GM03348 (cell line): ENCODE results near the gene CAPRIN1.
"Not testable (repeated sequence)": the region's sequence is repeated elsewhere in the genome, so short reads cannot be mapped to it uniquely, and the experiment has no call there.

Experiments
- DNase-seq: peaks from one replicate; pipeline ENCODE4 v3.0.0; 2012; ENCODE audit warnings: low spot score

CAPRIN1 gene

DNA sequence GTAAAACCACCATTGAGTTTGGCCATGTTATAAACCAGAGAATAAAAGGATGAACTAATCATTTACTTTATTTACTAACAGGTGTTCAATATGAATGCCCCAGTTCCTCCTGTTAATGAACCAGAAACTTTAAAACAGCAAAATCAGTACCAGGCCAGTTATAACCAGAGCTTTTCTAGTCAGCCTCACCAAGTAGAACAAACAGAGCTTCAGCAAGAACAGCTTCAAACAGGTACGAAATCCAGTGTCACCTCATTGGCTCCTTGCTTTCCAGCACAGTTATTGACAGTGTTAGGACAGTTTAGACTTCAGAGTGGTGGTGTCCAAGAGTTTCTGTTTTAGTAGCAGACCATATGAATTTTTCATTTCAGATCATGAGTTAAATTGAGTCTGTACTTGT is 40.3 kb downstream of the CAPRIN1 start:
- DNase-seq: no peak

GRCh38 chr11:34094900-34095299 is 43.4 kb downstream of the CAPRIN1 start:
- not testable (repeated sequence) for DNase-seq

DNA sequence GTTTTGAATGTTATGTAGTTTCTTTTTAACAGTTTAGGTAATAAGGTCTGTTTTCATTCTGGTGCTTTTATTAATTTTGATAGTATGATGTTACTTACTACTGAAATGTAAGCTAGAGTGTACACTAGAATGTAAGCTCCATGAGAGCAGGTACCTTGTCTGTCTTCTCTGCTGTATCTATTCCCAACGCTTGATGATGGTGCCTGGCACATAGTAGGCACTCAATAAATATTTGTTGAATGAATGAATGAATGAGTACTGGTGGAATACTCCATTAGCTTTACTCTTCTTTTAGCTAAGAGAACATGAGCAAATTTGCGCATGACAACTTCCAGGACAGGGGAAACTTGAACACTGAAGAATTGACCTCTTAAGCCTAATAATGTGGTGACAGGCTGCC is 47.3 kb downstream of the CAPRIN1 start:
- no peak for DNase-seq

DNA sequence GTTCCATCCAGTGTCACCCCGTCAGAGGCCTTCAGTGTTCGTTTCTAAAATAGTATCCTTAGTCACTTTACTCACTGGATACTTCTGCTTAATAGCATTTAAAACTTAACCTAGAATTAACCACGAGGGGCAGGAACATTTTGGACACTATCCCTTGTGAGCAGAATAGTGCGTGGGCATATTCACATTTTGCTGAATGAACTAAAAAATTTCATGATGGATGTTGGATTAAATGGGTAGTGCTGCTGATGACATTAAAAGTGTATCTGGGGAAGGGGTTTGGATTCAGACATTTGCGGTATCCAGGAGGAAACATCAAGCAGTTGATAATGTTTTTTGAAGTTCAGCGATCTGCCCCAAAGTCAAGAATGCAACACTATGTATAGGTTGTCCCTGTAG is 53.1 kb downstream of the CAPRIN1 start:
- no peak for DNase-seq

DNA sequence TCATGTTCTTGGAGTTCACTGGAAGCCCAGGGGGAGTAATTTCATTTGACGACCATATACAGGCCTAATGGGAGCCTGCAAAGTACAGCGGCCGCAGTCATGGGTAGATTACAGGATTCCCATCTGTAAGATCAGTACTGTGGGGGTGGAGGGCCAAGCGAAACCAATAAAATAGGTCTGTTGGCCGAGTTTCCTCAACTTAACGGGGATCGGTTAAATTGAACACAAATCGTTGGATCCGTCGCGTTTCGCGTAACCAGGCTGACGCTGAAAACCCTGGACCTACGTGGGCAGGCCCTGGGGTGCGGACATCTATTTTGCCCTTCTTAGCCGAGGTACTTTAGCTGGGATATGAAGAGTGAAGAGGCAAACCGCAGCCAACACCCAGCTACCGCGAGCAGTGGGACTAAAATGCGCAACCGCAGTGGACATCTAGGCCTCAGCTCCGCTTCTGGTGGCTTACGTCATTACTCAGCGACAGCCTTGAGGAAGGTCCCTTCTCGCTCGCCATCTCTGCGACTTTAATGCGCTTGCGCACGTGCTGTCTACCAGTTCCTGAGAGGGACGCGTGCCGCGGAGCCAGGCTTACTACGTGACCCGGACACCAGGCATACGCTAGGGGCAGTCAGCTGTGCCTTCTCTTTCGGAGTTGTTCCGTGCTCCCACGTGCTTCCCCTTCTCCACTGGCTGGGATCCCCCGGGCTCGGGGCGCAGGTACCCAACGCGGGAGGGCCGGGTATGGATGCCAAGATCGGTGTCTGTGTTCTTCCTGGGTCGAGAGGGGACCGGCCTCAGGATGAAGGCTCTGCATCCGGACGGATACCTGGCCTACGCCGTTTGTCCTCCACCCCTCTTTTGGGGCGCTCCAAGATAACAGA is 53.8 kb downstream of the CAPRIN1 start, which contains the start of gene NAT10:
NAT10 (plus strand) TSS at position 551 of the 878 bp plus-strand sequence. CDS start 2,597 bp downstream, outside the sequence.
- peak; percentile 97 for DNase-seq

DNA sequence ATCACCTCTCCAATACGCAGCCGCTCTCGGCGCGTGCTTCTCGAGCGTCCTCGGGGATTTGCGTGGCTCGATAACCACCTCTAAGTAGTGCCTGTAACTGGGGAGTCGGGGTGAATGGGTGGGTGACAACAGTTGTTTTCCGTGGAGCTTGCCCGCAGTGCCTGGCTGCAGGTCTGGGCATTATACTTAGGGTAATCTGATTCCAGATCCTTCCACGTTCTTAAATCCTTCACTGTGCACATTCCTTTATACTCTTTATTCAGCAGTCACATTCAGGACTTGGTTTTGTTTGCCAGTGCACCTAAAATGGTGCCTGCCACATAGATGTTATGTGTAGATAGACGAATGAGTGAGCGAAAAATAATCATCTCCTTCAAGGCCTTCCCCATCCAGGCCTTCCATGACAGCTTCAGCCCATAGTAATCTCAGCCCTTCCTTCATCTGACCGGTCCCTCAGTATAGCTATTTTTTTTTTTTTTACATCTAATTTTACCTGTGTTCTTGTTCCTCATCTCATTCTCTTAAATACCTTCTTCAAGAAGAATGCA is 54.5 kb downstream of the CAPRIN1 start:
- no peak for DNase-seq

- DNase-seq: no peak
Observed at GRCh38 chr11:34111722-34112270, 60.3 kb downstream of the CAPRIN1 start.

GRCh38 chr11:34114014-34114413 is 62.5 kb downstream of the CAPRIN1 start:
- DNase-seq: no peak

DNA sequence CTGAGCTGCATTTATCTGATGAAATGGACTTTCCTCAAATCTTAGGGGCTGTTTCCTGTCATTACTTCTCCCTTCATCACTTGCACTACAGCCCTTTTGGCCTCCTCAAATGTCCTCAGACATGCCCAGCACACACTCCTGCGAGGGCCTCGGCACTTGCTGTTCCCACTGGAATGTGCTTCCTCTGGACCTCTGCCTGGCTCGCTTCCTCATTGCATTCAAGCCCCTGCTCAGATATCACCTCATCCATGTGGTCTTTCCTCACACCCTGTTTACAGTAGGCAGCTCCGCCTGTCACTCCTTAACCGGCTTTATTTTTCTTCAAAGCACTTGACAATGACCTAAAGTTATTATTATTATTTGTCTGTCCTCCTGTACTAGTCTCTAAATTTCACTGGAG is 62.9 kb downstream of the CAPRIN1 start:
- no peak for DNase-seq

DNA sequence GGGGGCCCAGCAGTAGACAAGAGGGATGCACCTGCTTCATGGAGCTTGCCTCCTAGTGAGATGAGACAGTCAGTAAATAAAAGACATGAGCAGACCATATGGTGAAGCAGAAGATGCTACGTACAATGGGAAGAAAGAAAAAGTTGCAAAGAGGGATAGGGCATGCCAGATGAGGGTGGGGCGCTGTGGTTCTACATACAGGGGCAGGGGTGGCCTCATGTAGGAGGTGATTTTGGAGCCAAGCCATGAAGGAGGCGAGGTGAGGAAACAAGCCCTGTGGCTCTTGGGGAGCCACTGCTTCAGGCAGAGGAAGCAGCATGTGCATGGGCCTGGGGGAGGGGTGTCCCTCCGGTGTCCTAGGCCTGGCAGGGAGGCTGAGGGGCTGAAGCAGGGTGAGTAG is 69.1 kb downstream of the CAPRIN1 start:
- DNase-seq: no peak

DNA sequence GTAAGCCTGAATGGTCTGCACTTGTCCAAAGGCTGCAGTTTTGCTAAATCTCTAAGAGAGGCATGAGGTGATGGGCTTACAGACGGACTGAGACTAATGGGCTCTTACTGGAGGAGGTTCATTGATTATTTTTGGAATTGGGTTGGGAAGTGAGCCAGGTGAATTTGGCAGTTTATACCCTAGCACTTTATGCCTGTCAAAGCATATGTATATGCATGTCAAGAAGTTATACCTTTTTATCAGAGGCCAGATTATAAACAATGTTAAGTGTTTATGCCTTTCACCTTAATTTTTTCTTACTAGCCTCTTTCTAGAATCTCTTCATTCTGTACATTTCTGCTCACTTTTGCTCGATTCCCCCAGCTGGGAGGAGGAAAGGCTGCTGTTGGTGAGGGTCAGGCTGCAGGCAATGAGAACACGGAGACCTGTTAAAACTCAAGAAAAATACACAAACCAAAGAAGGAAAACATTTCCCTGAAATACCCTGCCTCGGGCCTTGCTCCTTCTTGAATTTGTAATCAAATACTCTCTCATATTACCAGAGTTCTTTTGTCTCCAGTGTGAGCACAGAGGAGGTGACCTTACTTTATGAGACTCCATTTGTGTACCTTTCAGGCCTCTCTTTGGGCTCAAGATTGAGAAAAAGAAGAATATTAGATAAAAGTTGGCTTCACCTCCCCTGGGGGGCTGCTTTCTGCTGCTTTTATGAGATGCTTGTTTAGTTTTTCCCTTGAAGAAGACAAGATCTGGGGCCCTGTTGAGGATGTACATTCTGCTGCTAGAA is 73.5 kb downstream of the CAPRIN1 start:
- no peak for DNase-seq

- no peak for DNase-seq
Observed at GRCh38 chr11:34126959-34127848, 75.7 kb downstream of the CAPRIN1 start.

GRCh38 chr11:34128824-34129223 is 77.3 kb downstream of the CAPRIN1 start:
- no peak for DNase-seq

GRCh38 chr11:34132261-34132965 is 80.9 kb downstream of the CAPRIN1 start:
- DNase-seq: no peak

- no peak for DNase-seq
Observed at GRCh38 chr11:34134765-34135164, 83.2 kb downstream of the CAPRIN1 start.

DNA sequence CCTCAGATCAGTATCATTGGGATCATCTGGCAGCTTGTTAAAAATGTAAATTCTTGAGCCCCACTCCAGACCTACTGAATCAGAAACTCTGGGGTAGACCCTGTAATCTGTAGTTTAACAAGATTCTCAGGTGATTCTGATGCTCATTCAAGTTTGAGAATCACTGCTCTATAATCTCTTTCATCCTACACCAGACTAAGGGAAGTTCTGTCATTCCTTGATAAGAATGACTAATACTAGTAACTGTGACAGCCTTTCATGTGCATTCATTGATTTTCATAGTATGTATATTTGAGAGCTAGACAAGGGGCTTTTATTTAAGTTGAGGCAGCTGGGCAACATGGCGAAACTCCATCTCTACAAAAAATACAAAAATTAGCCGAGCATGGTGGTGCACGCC is 83.9 kb downstream of the CAPRIN1 start:
- DNase-seq: no peak

DNA sequence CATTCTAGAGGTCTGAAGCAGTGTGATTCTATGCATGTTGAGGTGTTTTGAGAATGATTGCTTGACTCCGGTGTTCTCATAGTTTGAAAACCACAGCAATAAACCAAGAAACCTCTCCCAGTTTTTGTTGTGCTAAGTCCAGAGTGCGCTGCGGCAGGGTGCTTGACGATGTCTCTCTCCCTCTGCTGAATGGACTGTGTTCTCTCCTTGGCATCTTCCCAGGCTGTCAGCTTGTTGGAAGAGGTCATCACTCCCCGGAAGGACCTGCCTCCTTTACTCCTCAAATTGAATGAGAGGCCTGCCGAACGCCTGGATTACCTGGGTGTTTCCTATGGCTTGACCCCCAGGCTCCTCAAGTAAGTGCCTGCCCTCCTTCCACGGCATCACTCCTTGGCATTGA is 84.9 kb downstream of the CAPRIN1 start:
- DNase-seq: no peak

DNA sequence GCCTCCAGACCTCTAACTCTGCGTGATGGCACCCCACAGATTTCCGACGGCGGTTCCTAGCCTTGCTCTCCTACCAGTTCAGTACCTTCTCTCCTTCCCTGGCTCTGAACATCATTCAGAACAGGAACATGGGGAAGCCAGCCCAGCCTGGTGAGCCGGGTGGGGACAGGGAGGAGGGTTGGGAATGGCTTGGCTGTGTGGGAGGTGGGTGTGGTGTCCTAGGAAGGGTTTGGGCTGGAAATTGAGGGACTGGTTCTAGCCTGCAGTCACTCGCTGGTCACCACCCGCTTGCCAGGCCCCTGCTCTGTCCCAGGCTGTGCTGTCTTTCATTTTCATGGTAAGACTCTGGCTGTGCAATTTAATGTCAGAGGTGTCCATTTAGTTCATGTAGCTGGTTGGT is 87.8 kb downstream of the CAPRIN1 start:
- DNase-seq: no peak

- no peak for DNase-seq
Observed at GRCh38 chr11:34140149-34140548, 88.6 kb downstream of the CAPRIN1 start.

GRCh38 chr11:34143048-34143447 is 91.5 kb downstream of the CAPRIN1 start:
- no peak for DNase-seq

DNA sequence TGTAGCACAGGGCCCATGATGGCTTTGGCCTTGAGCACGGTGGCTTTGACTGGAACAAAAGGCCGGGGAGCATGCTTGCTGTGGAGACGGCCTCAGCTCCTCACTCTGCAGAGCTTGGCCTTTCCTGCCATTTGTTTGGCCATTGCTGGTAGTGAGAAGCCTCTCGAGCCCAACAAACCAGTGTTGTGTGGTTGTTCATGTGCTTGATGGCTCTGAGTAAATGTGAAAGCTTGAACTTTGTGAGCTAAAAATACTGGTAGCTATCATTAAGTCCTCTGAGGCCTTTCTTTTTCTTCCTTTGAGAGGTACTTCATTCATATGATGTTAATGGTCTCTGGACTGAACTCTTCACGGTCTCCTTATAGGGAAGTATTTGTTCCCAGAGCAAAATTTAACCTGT is 93.5 kb downstream of the CAPRIN1 start:
- DNase-seq: no peak
